Esophagus muscularis mucosa (tissue), 4 donors: ENCODE data around the gene MDH1B.

Experiments
- CTCF ChIP-seq, 3 experiments: fragments of 200-600 bp in 2 of 3; fragments of 450-650 bp in 1 of 3; sonication (generic) in 2 of 3; IDR thresholded peaks; one replicate each; pipeline ENCODE4 v1.5.1; 2017 to 2019; ENCODE audit warnings: antibody characterized with exemption in 3 of 3, mild to moderate bottlenecking in 2 of 3, moderate library complexity in 1 of 3
- EP300 ChIP-seq: sonication (generic); formaldehyde crosslinking; IDR thresholded peaks from one replicate; pipeline ENCODE4 v1.6.1; 2017; ENCODE audit warnings: antibody characterized with exemption
- POLR2A ChIP-seq: fragments of 450-650 bp; IDR thresholded peaks from one replicate; pipeline ENCODE4 v1.6.1; 2017; ENCODE audit warnings: antibody characterized with exemption, moderate library complexity, mild to moderate bottlenecking, low read depth
- POLR2AphosphoS5 ChIP-seq, 2 donors: sonication (generic); formaldehyde crosslinking; IDR thresholded peaks; one replicate each; pipeline ENCODE4 v1.6.1; 2017; ENCODE audit warnings: antibody characterized with exemption in 2 of 2

- TF ChIP-seq EP300 (no peak), POLR2A (no peak), CTCF (IDR thresholded peaks at IDR 0.05) (no peak), POLR2AphosphoS5 (IDR thresholded peaks at IDR 0.05) (no peak)
These were observed 66.3 kb downstream of the MDH1B start for GRCh38 chr2:206698811-206699210.
